PC-3 (cell line): ENCODE results near the gene FOSB. TPM values are rescaled to one million over a fixed set of nuclear protein-coding genes. Genes with fewer than 3 reads are reported as not detected.

Source experiments
- ATAC-seq: fragments of 200-7000 bp; cut with Tn5 transposase; 2 replicates; pipeline ENCODE4 v1.9.1; 2020; ENCODE audit warnings: mild to moderate bottlenecking, moderate library complexity
- BruUV-seq: library from RNA; stranded (reverse); fragments of 400-500 nt; replicated peaks from 2 replicates; lab custom pipeline; 2021; lab: Mats Ljungman, UMichigan
- CTCF ChIA-PET: fragments of 300-600 bp; sonication (Branson Sonifier 250); formaldehyde crosslinking; loops from one replicate; lab custom pipeline; 2022; ENCODE audit warnings: antibody characterized with exemption; lab: Charles Lee
- POLR2A ChIA-PET: fragments of 300-600 bp; sonication (Branson Sonifier 250); formaldehyde crosslinking; loops from one replicate; lab custom pipeline; 2022; ENCODE audit warnings: antibody characterized with exemption; ENCODE audit not compliant: unreplicated experiment; lab: Charles Lee
- DNase-seq: peaks from one replicate; pipeline ENCODE4 v3.0.0-alpha.2; 2015
- H2AFZ ChIP-seq: fragments of 300-600 bp; sonication (generic); 2 replicates; pipeline ENCODE4 v1.6.0; 2016; ENCODE audit warnings: antibody characterized with exemption, low read length
- H3F3A ChIP-seq: fragments of 300-600 bp; sonication (generic); one replicate; pipeline ENCODE4 v1.6.0; 2017; ENCODE audit warnings: antibody characterized with exemption, low read length, control low read depth, mild to moderate bottlenecking; ENCODE audit not compliant: unreplicated experiment
- H3K27ac ChIP-seq: fragments of 300-600 bp; sonication (generic); 2 replicates; pipeline ENCODE4 v1.5.1; 2016; ENCODE audit warnings: mild to moderate bottlenecking, low read length
- H3K27me3 ChIP-seq: fragments of 300-600 bp; sonication (generic); 2 replicates; pipeline ENCODE4 v1.6.1; 2016; ENCODE audit warnings: low read length, mixed read lengths
- H3K36me3 ChIP-seq: fragments of 300-600 bp; sonication (generic); 2 replicates; pipeline ENCODE4 v1.6.1; 2016; ENCODE audit warnings: low read depth, mixed run types, low read length, mixed read lengths
- H3K4me1 ChIP-seq: fragments of 300-600 bp; sonication (generic); 2 replicates; pipeline ENCODE4 v1.5.1; 2016; ENCODE audit warnings: low read length; ENCODE audit not compliant: insufficient read depth
- H3K4me2 ChIP-seq: fragments of 300-600 bp; sonication (generic); 2 replicates; pipeline ENCODE4 v1.6.0; 2016; ENCODE audit warnings: low read length
- H3K4me3 ChIP-seq: fragments of 300-600 bp; sonication (generic); 2 replicates; pipeline ENCODE4 v1.5.1; 2016; ENCODE audit warnings: mild to moderate bottlenecking, low read length, mixed read lengths
- H3K79me2 ChIP-seq: fragments of 300-600 bp; sonication (generic); 2 replicates; pipeline ENCODE4 v1.6.1; 2017; ENCODE audit warnings: low read length, mixed read lengths
- H3K9ac ChIP-seq: fragments of 300-600 bp; sonication (generic); 2 replicates; pipeline ENCODE4 v1.6.0; 2016; ENCODE audit warnings: mild to moderate bottlenecking, low read length
- H3K9me2 ChIP-seq: fragments of 300-600 bp; sonication (generic); replicated peaks from 2 replicates; pipeline ENCODE4 v1.6.1; 2016; ENCODE audit warnings: mixed run types, low read length, mixed read lengths
- H3K9me3 ChIP-seq: fragments of 300-600 bp; sonication (generic); 2 replicates; pipeline ENCODE4 v1.6.1; 2016; ENCODE audit warnings: low read length, mixed read lengths
- H4K20me1 ChIP-seq: fragments of 300-600 bp; sonication (generic); 2 replicates; pipeline ENCODE4 v1.6.1; 2016; ENCODE audit warnings: low read length, mixed read lengths
- EZH2 ChIP-seq: fragments of 300-600 bp; sonication (generic); IDR thresholded peaks from one replicate; pipeline ENCODE4 v1.6.1; 2017; ENCODE audit warnings: antibody characterized with exemption, mild to moderate bottlenecking, low read length; ENCODE audit not compliant: unreplicated experiment
- EZH2phosphoT487 ChIP-seq: fragments of 300-600 bp; sonication (generic); IDR thresholded peaks from 2 replicates; pipeline ENCODE4 v1.6.1; 2018; ENCODE audit warnings: mild to moderate bottlenecking, antibody characterized with exemption, low read length, borderline replicate concordance
- intact Hi-C: fragments of 100-400 bp; cut with micrococcal nuclease; formaldehyde crosslinking; loops from 2 replicates; pipeline ENCODE4 v1.9.0; 2023
- total RNA-seq: library from RNA; depleted of rRNA; stranded (reverse); fragments of >200 nt; gene quantifications from 2 replicates; pipeline ENCODE4 v1.2.3, GENCODE V29; 2014
- TF ChIP-seq, protein P1 (sequence below): fragments of 300-600 bp; sonication (generic); conservative IDR thresholded peaks from 2 replicates; pipeline ENCODE4 v1.5.1; 2017; ENCODE audit warnings: antibody characterized with exemption, low read depth, mild to moderate bottlenecking, low read length

Gene FOSB
- total RNA-seq, 1 experiment from 2014 or later, result 35.8 TPM

DNA sequence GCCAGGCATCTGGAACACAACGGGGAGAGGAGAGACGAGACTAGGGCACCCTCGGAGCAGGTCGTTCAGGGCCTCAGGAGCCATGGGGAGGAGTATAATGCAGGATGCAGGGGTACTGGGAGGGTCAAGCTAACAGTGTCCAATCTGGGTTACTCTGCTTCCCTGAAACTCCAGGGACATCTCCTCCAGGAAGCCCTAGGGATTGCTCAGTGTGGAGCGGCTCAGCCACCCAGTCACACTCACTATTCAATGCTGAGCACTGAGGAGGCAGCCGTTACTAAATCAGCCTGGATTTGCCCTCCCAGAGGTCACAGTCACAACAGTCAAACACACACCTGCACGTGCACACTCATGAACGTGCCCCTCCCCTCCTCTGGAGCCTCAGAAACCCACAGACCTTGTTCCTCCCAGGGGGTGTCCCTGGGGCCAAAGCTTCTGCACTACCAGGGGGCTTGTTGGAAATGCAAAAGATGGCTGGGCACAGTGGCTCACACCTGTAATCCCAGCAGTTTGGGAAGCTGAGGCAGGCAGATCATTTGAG is 6.9 kb upstream of the FOSB start:
- ATAC-seq (no peak), DNase-seq (no peak)
- Histone ChIP-seq H3K9me3 (no peaks in the 10 kb centered on the region), H3K79me2 (no peaks in the 10 kb centered on the region), H3F3A (no peaks in the 10 kb centered on the region), H3K4me1 (peaks cover 8% of the 10 kb centered on the region), H3K36me3 (no peaks in the 10 kb centered on the region), H4K20me1 (no peaks in the 10 kb centered on the region), H3K27ac (no peak overlapping the region), H3K9me2 (no peaks in the 10 kb centered on the region), H3K4me3 (no peak overlapping the region), H2AFZ (no peak overlapping the region), H3K27me3 (no peaks in the 10 kb centered on the region), H3K4me2 (no peak overlapping the region), H3K9ac (no peak overlapping the region)
- TF ChIP-seq, protein P1, sequence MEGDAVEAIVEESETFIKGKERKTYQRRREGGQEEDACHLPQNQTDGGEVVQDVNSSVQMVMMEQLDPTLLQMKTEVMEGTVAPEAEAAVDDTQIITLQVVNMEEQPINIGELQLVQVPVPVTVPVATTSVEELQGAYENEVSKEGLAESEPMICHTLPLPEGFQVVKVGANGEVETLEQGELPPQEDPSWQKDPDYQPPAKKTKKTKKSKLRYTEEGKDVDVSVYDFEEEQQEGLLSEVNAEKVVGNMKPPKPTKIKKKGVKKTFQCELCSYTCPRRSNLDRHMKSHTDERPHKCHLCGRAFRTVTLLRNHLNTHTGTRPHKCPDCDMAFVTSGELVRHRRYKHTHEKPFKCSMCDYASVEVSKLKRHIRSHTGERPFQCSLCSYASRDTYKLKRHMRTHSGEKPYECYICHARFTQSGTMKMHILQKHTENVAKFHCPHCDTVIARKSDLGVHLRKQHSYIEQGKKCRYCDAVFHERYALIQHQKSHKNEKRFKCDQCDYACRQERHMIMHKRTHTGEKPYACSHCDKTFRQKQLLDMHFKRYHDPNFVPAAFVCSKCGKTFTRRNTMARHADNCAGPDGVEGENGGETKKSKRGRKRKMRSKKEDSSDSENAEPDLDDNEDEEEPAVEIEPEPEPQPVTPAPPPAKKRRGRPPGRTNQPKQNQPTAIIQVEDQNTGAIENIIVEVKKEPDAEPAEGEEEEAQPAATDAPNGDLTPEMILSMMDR, result no peak
- no peak for TF ChIP-seq EZH2
- TF ChIP-seq EZH2phosphoT487, result no peak
- ChIA-PET CTCF (no interaction called here), POLR2A (no interaction called here)
- no TSS peak for BruUV-seq
- intact Hi-C loops, result no loop called here

DNA sequence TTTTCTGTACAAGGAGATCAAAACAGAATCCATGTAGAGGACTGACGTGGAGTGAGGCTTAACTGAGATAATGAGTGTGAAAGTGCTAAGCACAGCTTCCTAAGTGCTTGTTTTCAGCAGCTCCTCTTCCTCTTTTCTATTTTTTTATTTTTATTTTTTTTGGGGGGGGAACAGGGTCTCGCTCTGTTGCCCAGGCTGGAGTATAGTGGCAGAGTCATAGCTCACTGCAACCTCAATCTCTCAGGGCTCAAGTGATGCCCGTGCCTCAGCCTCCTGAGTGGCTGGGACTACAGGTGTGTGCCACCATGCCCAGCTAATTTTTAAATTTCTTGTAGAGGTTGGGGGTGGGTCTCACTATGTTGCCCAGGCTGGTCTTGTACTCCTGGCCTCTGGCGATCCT is 5.6 kb upstream of the FOSB start:
- DNase-seq, result no peak

DNA sequence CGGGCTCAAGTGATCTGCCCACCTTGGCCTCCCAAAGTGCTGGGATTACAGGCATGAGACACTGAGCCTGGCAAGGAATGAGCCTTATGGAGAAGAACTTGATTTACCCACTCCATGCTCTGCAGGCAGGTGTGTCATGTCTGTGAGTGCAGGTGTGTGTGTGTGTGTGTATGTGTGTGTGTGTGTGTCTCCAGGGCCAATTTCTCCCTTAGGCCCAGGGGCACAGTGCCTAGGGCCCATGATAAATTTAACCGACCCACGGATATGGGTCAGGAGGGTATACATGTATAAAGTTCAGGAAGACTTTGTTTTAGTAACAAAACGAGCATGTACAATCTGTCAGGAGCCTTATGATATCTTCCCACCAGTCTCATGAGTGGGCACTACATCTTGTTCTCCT is 4.6 kb upstream of the FOSB start:
- no peaks in the 10 kb centered on the region for H3K9me2 ChIP-seq
- H3K4me2 ChIP-seq, result no peak overlapping the region
- peaks cover 4% of the 10 kb centered on the region for H3K79me2 ChIP-seq
- no peaks in the 10 kb centered on the region for H3K36me3 ChIP-seq
- H3K27me3 ChIP-seq, result no peaks in the 10 kb centered on the region
- H3F3A ChIP-seq, result no peaks in the 10 kb centered on the region
- no peak overlapping the region for H3K9ac ChIP-seq
- intact Hi-C loops, result no loop called here
- H3K9me3 ChIP-seq, result no peaks in the 10 kb centered on the region
- no peak overlapping the region for H3K4me3 ChIP-seq
- ChIA-PET POLR2A (no interaction called here), CTCF (no interaction called here)
- no TSS peak for BruUV-seq
- H3K4me1 ChIP-seq, result no peaks in the 10 kb centered on the region
- H4K20me1 ChIP-seq, result peaks cover 3% of the 10 kb centered on the region
- TF ChIP-seq EZH2phosphoT487, result no peak
- no peak overlapping the region for H3K27ac ChIP-seq
- no peak overlapping the region for H2AFZ ChIP-seq
- no peak for ATAC-seq
- no peak for DNase-seq

More for the DNA sequence above, 5.6 kb upstream of the FOSB start:
- no peaks in the 10 kb centered on the region for H3K9me3 ChIP-seq
- ATAC-seq, result no peak
- no peak for TF ChIP-seq EZH2
- TF ChIP-seq EZH2phosphoT487, result no peak
- TF ChIP-seq, protein P1, result no peak
- H3K79me2 ChIP-seq, result no peaks in the 10 kb centered on the region
- intact Hi-C loops, result no loop called here
- ChIA-PET CTCF (no interaction called here), POLR2A (no interaction called here)
- H3F3A ChIP-seq, result no peaks in the 10 kb centered on the region
- H3K4me2 ChIP-seq, result no peak overlapping the region
- H3K9me2 ChIP-seq, result no peaks in the 10 kb centered on the region
- H3K4me3 ChIP-seq, result no peak overlapping the region
- no peaks in the 10 kb centered on the region for H3K4me1 ChIP-seq
- H3K27ac ChIP-seq, result no peak overlapping the region
- BruUV-seq, result no TSS peak
- no peak overlapping the region for H2AFZ ChIP-seq
- no peak overlapping the region for H3K9ac ChIP-seq
- no peaks in the 10 kb centered on the region for H4K20me1 ChIP-seq
- H3K27me3 ChIP-seq, result no peaks in the 10 kb centered on the region
- H3K36me3 ChIP-seq, result no peaks in the 10 kb centered on the region
